T-helper 1 cell (primary cell): ENCODE results near the gene PTPRH.
"Not testable (repeated sequence)": the region's sequence is repeated elsewhere in the genome, so short reads cannot be mapped to it uniquely, and the experiment has no call there.

ENCODE experiments used
- DNase-seq, 5 donors: peaks; one replicate each; pipeline ENCODE4 v3.0.0-alpha.2; 2012 to 2020

The PTPRH gene

GRCh38 chr19:55224038-55224665 is 14.9 kb upstream of the PTPRH start:
- no peak for DNase-seq

- DNase-seq: no peak
Measured at GRCh38 chr19:55223291-55224037, 14.2 kb upstream of the PTPRH start.

DNA sequence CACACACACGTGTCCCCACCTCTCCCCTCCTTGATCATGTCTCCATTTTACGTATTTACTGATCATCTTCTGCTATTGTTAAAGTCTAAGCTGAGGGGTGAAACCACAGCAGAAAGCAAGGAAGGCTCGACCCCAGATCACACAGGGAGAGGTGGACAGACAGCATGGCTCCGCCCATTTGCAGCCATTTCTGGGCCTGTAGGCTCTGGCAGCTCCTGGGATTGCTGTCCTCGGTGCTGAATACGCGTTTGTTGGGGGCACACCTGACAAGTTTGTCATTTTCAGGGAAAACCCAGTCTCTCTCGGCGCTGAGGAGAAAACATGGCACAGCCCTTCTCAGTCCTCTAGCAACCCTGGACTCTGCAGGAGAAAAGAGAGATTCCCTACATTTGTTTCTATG is 11.2 kb upstream of the PTPRH start:
- no peak for DNase-seq

- peak in 3 of 5 donors; percentile 26 to 50 (median 40) for DNase-seq
Measured at GRCh38 chr19:55216461-55217198, 7.3 kb upstream of the PTPRH start.

- no peak for DNase-seq
Measured at GRCh38 chr19:55213547-55213946, 4.2 kb upstream of the PTPRH start.

DNA sequence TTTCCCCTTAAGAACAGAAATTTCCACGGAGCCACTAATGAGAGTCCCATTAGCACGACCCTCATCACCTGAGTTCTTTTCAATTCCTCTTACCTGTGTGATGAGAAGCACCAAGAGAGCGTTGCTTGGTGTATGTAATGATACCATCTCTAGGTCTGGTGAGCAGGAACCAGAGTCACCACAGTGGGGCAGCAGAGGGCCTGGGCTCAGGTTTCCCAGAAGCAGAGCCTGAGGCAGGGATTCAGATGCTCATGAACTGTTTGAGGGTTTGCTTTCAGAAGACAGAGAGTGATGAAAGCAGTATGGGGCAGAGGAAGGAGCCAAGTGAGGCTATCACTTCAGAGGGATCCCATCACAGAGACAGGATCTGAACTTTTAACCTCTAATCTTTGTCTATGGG is 3.1 kb upstream of the PTPRH start:
- peak in 2 of 5 donors; percentile 13 to 55 for DNase-seq

- DNase-seq: no peak
Measured at GRCh38 chr19:55209693-55210472, 582 bp upstream of the PTPRH start.

DNA sequence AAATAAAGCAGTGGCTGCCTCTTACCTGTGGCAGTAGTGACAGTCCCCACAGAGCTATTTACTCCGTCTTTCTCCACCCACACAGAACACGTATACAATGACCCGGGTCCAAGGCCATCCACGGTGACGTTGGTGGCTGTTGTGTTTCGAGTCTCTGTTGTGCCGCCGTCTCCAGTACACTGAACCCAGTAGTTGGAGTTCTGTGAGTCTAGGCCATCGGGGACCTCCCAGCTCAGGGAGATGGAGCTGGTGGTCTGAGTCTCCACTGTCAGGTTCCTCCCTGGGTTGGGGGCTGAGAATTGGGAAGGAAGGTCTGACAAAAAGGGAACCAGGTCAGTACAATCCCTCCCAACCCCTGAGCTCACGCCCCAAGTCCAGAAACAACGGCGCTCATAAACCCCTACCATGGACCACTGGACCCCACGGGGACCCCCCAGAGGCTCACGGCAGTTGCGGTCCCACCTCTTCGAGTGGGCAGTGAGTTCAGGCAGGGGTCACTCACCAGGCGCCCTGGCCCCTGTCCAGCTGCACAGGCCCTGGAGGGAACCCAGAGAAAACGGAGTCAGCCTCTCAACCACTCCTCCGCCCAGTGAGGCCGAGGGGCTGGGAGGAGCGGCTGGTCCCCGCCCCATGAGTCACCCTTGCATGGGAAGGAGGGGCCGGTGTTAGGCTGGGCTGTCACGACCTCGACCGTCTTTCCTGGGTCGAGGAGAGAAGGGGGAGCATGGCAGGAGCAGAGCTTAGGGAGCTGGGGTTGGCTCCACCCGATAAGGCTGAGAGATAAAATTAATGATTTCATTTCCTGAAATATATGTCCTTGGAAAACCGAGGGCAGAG is 2.4 kb downstream of the PTPRH start:
- peak in 1 of 5 donors; percentile 42 for DNase-seq

DNA sequence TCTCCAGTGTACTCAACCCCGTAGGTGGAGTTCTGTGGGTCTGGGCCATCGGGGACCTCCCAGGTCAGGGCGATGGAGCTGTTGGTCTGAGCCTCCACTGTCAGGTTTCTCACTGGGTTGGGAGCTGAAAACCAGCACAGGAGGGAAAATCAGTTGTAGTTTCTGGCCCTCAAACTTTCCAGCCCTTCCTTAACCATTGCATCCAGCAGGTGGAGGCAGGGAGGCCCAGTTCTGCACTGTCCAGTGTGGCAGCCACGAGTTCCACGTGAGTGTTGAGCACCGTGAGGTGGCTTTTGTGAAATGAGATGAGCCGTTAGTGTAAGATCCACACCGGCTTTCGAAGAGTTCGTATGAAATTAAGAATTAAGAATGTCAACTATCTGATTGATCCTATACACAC is 7.1 kb downstream of the PTPRH start:
- not testable (repeated sequence) for DNase-seq

GRCh38 chr19:55199620-55200204 is 9.6 kb downstream of the PTPRH start:
- DNase-seq: no peak

GRCh38 chr19:55198651-55199050 is 10.7 kb downstream of the PTPRH start:
- DNase-seq: no peak

DNA sequence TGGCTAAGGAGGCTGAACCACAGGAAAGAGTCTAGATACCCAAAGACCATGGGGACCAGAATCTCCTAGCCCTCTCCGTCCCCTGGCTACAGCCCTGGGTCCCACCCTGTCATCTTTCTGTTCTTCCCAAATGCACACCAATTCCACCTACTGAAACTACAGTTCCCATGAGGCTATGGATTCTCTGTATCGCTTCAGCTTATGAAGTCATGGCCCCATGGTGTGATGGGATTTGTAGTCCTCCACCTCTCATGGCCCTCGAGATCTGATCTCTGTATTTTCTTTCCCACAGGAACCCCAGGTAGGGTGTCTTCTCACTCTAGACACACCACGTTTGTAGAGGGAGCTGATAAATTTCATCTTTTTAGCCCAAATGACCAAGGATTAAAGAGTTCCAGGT is 11.8 kb downstream of the PTPRH start:
- no peak for DNase-seq

GRCh38 chr19:55196803-55197202 is 12.5 kb downstream of the PTPRH start:
- no peak for DNase-seq

DNA sequence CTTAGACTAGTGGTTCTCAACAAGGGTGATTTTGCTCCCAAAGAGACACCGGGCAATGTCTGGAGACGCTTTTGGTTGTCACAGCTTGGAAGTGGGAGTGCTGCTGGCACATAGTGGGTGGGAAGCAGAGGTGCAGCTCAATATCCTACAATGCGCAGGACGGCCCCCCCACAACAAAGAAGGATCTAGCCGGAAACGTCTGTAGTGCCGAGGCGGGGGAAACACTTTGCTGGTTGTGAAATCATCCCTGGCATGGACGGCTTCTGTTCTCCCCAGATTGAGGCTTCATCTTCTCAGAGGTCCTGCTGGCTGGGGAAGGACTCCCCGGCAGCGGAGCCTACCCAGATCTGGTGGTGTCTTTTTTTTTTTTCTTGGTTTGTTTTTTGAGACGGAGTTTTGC is 15.8 kb downstream of the PTPRH start:
- no peak for DNase-seq

DNA sequence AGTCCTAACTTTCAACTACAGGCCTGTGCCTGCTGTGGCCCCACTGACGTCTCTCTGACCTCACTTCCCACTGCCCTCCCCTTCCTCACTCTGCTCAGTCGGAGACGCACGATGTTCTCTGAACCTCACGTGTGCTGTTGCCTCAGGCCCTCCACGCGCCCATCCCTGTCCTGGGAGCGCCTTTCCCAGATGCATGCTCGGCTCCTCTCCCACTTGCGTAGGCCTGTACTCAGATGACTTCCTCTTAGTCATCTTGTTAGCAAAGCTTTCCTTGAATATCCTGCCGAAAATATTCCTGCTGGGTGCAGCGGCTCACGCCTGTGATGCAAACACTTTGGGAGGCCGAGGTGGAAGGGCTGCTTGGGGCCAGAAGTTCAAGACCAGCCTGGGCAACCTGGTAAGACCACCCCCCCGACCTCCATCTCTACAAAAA is 19.9 kb downstream of the PTPRH start:
- no peak for DNase-seq

DNA sequence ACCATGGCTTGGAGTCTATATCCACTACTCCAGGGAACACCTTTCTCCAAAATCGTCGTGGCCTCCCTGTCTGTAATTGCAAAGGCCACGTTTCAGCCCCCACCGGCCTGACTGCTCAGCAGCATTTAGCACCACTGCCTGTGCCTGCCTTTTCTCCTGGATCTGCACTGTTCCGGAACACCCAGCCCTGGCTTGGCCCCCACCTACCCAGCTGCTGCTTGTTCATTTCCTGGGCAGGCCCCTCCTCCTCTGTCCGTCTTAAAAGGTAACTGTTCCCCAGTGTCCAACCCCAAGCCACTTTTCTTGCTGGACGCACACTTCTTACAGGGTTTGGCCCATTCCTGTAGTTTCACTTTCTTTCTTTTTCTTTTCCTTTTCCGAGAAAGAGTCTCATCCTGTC is 20.7 kb downstream of the PTPRH start:
- no peak for DNase-seq

DNA sequence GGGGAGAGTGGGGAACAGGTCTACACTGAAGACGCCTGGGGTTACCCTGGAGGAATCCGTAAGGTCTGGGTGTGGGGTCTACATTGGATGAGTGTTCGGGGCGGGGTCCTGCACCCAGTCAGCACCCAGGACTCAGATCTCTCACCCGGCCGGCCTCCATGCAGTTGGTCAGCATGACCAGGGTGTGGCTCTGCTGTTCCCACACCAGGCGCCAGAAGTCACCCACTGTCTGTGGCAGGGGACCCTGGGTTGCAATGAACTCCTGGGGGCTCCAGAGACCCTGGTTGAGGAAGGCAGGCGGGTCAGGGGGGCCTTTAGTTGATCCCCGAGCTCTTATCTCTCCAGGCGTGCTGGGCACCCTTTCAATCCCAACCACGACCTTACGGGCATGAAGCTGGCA is 23.2 kb downstream of the PTPRH start:
- DNase-seq: no peak

- DNase-seq: no peak
Measured at GRCh38 chr19:55181740-55182139, 27.6 kb downstream of the PTPRH start.

DNA sequence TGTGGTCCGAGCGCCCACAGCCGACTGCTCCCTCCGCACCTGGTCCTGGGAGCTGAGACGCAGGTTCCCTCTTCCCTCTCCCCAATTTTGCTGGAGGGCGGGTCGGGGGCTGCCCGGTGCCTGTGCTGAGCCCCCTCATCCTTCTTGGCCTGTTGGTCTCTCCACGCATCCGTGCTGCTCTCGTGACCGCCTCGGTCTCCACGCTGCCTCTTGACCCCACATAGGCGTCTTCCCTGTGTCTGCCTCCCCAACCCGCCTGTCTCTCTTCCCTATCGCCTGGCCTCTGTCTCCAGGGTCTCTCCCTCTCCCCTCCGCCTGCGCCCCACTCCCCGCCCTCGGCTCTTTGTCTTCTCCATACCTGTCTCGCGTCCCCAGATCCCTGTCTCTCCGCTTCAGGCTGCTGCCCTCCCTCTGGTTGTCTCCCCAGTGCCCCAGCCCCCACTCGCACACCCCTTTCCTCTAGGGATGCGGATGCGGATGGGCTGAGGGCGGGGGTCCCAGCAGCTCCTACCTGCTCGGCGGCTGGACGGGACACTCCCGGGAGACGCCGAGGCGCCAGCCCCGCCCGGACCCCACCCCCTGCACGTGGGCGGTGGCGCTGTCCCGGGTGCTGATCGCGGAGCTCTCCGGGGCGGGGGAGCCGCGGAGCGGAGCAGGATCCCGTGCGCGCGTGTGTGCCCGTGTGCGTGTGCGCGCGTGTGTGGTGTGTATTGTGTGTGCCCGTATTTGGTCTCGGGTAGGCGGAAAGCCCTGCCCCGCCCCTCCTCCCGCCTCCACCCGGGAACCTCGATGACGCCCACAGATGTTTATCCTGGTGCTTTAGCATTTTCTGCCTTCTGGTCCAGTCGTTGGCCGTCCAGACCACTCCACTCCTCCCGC is 29.5 kb downstream of the PTPRH start, which contains the start of gene SYT5:
Gene SYT5 (minus strand): TSS at position 684 of the 879 bp plus-strand sequence. CDS start 1,248 bp downstream, outside the sequence.
- DNase-seq: peak in 3 of 5 donors; percentile 29 to 60 (median 47)
